AG04450 (cell line): ENCODE data around the gene RING1. TPM values are rescaled to one million over a fixed set of nuclear protein-coding genes. Genes with fewer than 3 reads are reported as not detected.
A peak's percentile ranks its signal among the peaks of the same experiment; 100 is the strongest.

Experiments
- CTCF ChIA-PET: fragments of 300-600, 350-600 bp; formaldehyde crosslinking; extraction: SDS; loops from one replicate; lab custom pipeline; 2022; ENCODE audit warnings: antibody characterized with exemption, inconsistent platforms; lab: Charles Lee
- POLR2A ChIA-PET: fragments of 350-600 bp; formaldehyde crosslinking; extraction: SDS; loops from one replicate; lab custom pipeline; 2021; ENCODE audit warnings: antibody characterized with exemption, inconsistent platforms; lab: Yijun Ruan, JAX
- DNase-seq: peaks from one replicate; pipeline ENCODE4 v3.0.0-alpha.2; 2011; ENCODE audit warnings: low read depth, low spot score
- H3K27ac ChIP-seq: one replicate; pipeline ENCODE4 v1.5.1; 2012; ENCODE audit warnings: low read depth, low read length, control low read depth
- H3K27me3 ChIP-seq: one replicate; pipeline ENCODE4 v1.6.0; 2012; ENCODE audit warnings: low read length; ENCODE audit not compliant: control insufficient read depth, insufficient read depth
- H3K4me3 ChIP-seq: 2 replicates; pipeline ENCODE4 v1.5.1; 2011; ENCODE audit warnings: mild to moderate bottlenecking, low read depth, low read length, control low read depth
- H3K9me3 ChIP-seq: 2 replicates; pipeline ENCODE4 v1.5.1; 2012; ENCODE audit warnings: low read length; ENCODE audit not compliant: control insufficient read depth, insufficient read depth
- CTCF ChIP-seq: IDR thresholded peaks from 2 replicates; pipeline ENCODE4 v1.5.1; 2011; ENCODE audit warnings: low read depth, low read length, control low read depth, inconsistent platforms
- polyA plus RNA-seq: library from polyadenylated mRNA; depleted of rRNA; stranded (reverse); fragments of >200 nt; gene quantifications from 2 replicates; pipeline ENCODE4 v1.2.3, GENCODE V29; 2011

RING1 gene
- polyA plus RNA-seq, 1 experiment = 23.8 TPM

GRCh38 chr6:33197431-33198048, 10.8 kb upstream of the RING1 start:
- H3K9me3 ChIP-seq = peaks cover 3% of the 10 kb centered on the region; the same call in 1 of the 2 replicates
- H3K27ac ChIP-seq = peak overlapping the region; percentile 31
- H3K4me3 ChIP-seq = no peak overlapping the region
- peak; percentile 76 for TF ChIP-seq CTCF
- H3K27me3 ChIP-seq = peaks cover 4% of the 10 kb centered on the region
- DNase-seq = no peak
- ChIA-PET POLR2A (interaction anchor here (1.3 kb wide), 1 partner anchor 11 kb away, joined by 4 read pairs; the partner anchor contains the start of gene RING1), CTCF (interaction anchor here (0.6 to 2.6 kb wide), 11 partner anchors 12 to 244 kb away, joined by 3 to 17 read pairs (median 4); partner anchors contain the start of gene RING1)

GRCh38 chr6:33198159-33198852, 10.0 kb upstream of the RING1 start:
- CTCF ChIA-PET = interaction anchor here (0.6 to 2.6 kb wide), 15 partner anchors 8 to 245 kb away, joined by 3 to 17 read pairs (median 4); partner anchors contain the start of gene RING1
- Histone ChIP-seq H3K9me3 (peaks cover 3% of the 10 kb centered on the region; the same call in 1 of the 2 replicates), H3K27ac (no peak overlapping the region), H3K27me3 (no peaks in the 10 kb centered on the region), H3K4me3 (peak overlapping the region; percentile 12; the same call in 1 of the 2 replicates)
- no peak for TF ChIP-seq CTCF
- DNase-seq = no peak
- POLR2A ChIA-PET = interaction anchor here (0.6 kb wide), 1 partner anchor 73 kb away, joined by 5 read pairs; the partner anchor contains the start of genes RPS18 and VPS52

GRCh38 chr6:33198853-33199436, 9.4 kb upstream of the RING1 start:
- no peak for DNase-seq
- Histone ChIP-seq H3K9me3 (peaks cover 3% of the 10 kb centered on the region; the same call in 1 of the 2 replicates), H3K27me3 (no peaks in the 10 kb centered on the region), H3K27ac (no peak overlapping the region), H3K4me3 (peak overlapping the region; percentile 95)
- POLR2A ChIA-PET = interaction anchor here (0.6 to 1.2 kb wide), 2 partner anchors 10 to 73 kb away, joined by 5 to 9 read pairs; partner anchors contain the start of genes RING1, RPS18 and VPS52
- CTCF ChIA-PET = interaction anchor here (0.6 to 2.6 kb wide), 8 partner anchors 9 to 214 kb away, joined by 3 to 17 read pairs (median 6); partner anchors contain the start of gene RING1
- no peak for TF ChIP-seq CTCF

GRCh38 chr6:33199687-33200218, 8.5 kb upstream of the RING1 start:
- no peak for TF ChIP-seq CTCF
- Histone ChIP-seq H3K27ac (peak overlapping the region; percentile 21), H3K27me3 (no peaks in the 10 kb centered on the region), H3K9me3 (peaks cover 3% of the 10 kb centered on the region; the same call in 1 of the 2 replicates), H3K4me3 (peak overlapping the region; percentile 95)
- DNase-seq = no peak
- CTCF ChIA-PET = interaction anchor here (0.6 to 1.6 kb wide), 5 partner anchors 10 to 346 kb away, joined by 4 to 7 read pairs (median 4); partner anchors contain the start of gene TAP1
- POLR2A ChIA-PET = interaction anchor here (0.7 to 1.2 kb wide), 4 partner anchors 9 to 946 kb away, joined by 3 to 9 read pairs (median 6); partner anchors contain the start of gene RING1
